SK-N-MC (cell line): ENCODE measurements around the gene DIDO1.

ENCODE experiments used
- EZH2 ChIP-seq: fragments of 200-600 bp; sonication (generic); IDR thresholded peaks from one replicate; pipeline ENCODE4 v1.6.1; 2017; ENCODE audit warnings: antibody characterized with exemption
- POLR2AphosphoS5 ChIP-seq: IDR thresholded peaks from 2 replicates; pipeline ENCODE4 v1.6.1; 2012; ENCODE audit warnings: mild to moderate bottlenecking, low read depth, low read length, borderline replicate concordance

DNA sequence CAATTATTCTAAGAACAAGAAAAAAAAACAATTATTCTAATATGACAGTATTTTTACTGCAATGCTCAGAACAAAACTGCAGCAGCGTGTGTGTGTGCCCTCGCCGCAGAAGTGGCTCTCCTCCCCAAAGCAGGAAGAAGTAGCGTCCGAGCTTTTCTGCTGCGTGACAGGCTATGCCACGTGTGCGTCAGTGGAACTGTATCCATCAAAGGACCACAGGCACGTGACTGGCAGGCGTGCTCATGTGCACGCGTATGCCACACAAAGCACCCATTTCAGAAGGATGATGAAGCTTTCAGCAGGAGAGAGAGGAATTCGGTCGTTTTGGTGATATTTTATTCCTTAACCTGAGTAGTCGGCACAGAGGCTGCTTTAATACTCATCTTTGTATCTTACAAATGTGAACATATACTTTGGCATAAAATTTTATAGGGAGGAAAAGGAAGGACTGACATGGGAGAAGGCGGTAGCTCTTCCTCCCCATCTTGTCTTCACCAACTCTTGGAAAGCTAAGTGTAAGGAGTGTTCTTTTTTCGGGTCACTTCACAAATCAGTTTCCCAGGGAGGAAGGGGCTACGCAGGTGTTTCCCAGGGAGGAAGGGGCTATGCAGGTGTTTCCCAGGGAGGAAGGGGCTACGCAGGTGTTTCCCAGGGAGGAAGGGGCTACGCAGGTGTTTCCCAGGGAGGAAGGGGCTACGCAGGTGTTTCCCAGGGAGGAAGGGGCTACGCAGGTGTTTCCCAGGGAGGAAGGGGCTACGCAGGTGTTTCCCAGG lies 68.1 kb downstream of the DIDO1 start:
- TF ChIP-seq POLR2AphosphoS5, result no peak
- no peak for TF ChIP-seq EZH2
